Thyroid gland (tissue), 4 donors: ENCODE data around the gene CRAT. TPM values are rescaled to one million over a fixed set of nuclear protein-coding genes. Genes with fewer than 3 reads are reported as not detected.
A peak's percentile ranks its signal among the peaks of the same experiment; 100 is the strongest.

Experiments
- DNase-seq, 2 donors: peaks; one replicate each; pipeline ENCODE4 v3.0.0-alpha.2; 2019
- H3K27ac ChIP-seq, 3 donors: fragments of 200-600 bp; sonication (generic); 1 replicate in 2 of 3; 2 replicates in 1 of 3; pipeline ENCODE4 v1.5.1; 2016 to 2019; ENCODE audit warnings: mild to moderate bottlenecking in 1 of 3, moderate library complexity in 1 of 3
- H3K27me3 ChIP-seq: fragments of 200-600 bp; sonication (generic); one replicate; pipeline ENCODE4 v1.5.1; 2019
- H3K36me3 ChIP-seq, 2 donors: fragments of 200-600 bp; sonication (generic); one replicate each; pipeline ENCODE4 v1.5.1; 2016 to 2019
- H3K4me1 ChIP-seq, 2 donors: fragments of 200-600 bp; sonication (generic); one replicate each; pipeline ENCODE4 v1.5.1; 2017 to 2019
- H3K4me3 ChIP-seq, 3 donors: fragments of 200-600 bp; sonication (generic); replicated peaks in 1 of 3; 1 replicate in 2 of 3; 2 replicates in 1 of 3; pipeline ENCODE4 v1.5.1; 2016; ENCODE audit warnings: mild to moderate bottlenecking in 1 of 3
- H3K9me3 ChIP-seq: fragments of 200-600 bp; sonication (generic); one replicate; pipeline ENCODE4 v1.5.1; 2017
- CTCF ChIP-seq, 6 experiments: fragments of 200-600 bp in 3 of 6; fragments of 450-650 bp in 3 of 6; sonication (generic) in 3 of 6; IDR thresholded peaks; one replicate each; pipeline ENCODE4 v1.5.1; 2016 to 2019; ENCODE audit warnings: antibody characterized with exemption in 6 of 6, mild to moderate bottlenecking in 2 of 6, inconsistent platforms in 1 of 6, moderate library complexity in 1 of 6
- POLR2A ChIP-seq, 2 donors: fragments of 450-650 bp; IDR thresholded peaks; one replicate each; pipeline ENCODE4 v1.6.1; 2017; ENCODE audit warnings: antibody characterized with exemption in 2 of 2, mild to moderate bottlenecking in 2 of 2, moderate library complexity in 1 of 2
- WGBS, 2 donors: methylation state at CpG; one replicate each; pipeline ENCODE4 v1.1.5; 2017; 5-methylcytosine and 5-hydroxymethylcytosine counted together
- intact Hi-C: fragments of 100-400 bp; cut with DNase I; formaldehyde crosslinking; loops from one replicate; pipeline ENCODE4 v1.15.1; 2023
- total RNA-seq, 4 donors: library from RNA; depleted of rRNA; stranded (reverse); fragments of >200 nt; gene quantifications; one replicate each; pipeline ENCODE4 v1.2.3, GENCODE V29; 2016

CRAT gene
- total RNA-seq, 4 donors from 2014 or later: 44.0 to 59.0 (median 54.1) TPM

DNA sequence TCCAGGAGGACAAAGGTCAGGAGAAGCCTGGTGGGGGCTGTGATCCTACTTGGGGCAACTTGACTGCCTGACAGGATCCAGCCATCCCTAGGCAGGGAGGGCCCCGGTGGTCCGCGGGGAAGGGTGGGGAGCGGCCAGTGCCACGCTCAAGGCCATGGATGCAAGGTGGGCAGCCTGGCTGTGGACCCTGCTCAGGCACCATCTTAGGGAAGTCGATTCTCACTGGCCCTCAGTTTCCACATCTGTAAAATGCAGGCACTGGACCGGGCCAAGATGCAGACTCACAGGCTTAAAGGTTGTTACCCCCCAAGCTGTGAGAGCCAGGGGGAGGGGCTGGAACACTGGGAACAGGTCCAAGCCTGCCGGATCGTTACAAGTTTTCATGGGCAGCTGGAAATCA is 38.4 kb downstream of the CRAT start:
- H3K4me1 ChIP-seq: no peaks in the 10 kb centered on the region
- H3K9me3 ChIP-seq: no peaks in the 10 kb centered on the region
- no peak overlapping the region for H3K27ac ChIP-seq
- WGBS, 2 donors: 58 to 64% methylated on average over 9 of the region's 9 CpGs
- intact Hi-C loops: no loop called here
- TF ChIP-seq POLR2A (IDR thresholded peaks at IDR 0.05) (no peak), CTCF (IDR thresholded peaks at IDR 0.05) (no peak)
- H3K27me3 ChIP-seq: no peaks in the 10 kb centered on the region
- H3K36me3 ChIP-seq: peaks cover 13 to 19% of the 10 kb centered on the region in 2 donors
- DNase-seq: peak; percentile 23 to 37
- H3K4me3 ChIP-seq: no peak overlapping the region

DNA sequence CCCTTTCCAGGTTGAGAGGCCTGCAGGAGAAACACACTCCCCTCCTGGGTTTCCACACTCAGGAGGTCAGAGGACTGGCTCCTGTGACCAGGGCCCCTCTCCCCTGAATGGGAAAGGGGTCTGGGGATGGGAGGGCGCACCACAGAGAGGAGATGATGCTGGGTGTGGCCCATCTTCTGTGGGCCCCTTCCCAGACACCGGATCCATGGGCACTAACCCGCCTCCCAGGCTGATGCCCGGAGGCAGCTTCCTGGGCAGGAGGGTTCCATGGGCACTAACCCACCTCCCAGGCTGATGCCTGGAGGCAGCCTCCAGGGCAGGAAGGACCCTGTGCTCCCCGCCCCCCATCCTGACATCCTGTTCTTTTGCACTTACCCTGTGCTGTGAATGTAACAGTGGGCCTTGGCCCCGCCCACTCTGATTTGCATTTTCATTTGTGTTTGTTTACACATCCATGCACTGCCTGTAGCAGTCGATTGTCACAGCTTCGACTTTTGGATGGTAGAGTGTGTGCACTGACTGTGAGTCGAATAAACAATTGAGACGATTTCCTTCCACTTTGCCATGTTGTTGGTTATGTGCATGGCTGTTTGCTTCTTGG is 39.0 kb downstream of the CRAT start:
- 51 to 72% methylated on average over 6 to 9 of the region's 10 CpGs for WGBS, 2 donors
- Histone ChIP-seq H3K27ac (no peak overlapping the region), H3K4me3 (no peak overlapping the region), H3K27me3 (no peaks in the 10 kb centered on the region), H3K36me3 (peaks cover 14 to 20% of the 10 kb centered on the region in 2 donors), H3K4me1 (no peaks in the 10 kb centered on the region), H3K9me3 (no peaks in the 10 kb centered on the region)
- TF ChIP-seq CTCF (IDR thresholded peaks at IDR 0.05) (no peak), POLR2A (IDR thresholded peaks at IDR 0.05) (no peak)
- intact Hi-C loops: no loop called here
- DNase-seq: no peak

- no peak for DNase-seq
- Histone ChIP-seq H3K27ac (no peak overlapping the region), H3K9me3 (no peaks in the 10 kb centered on the region), H3K27me3 (no peaks in the 10 kb centered on the region), H3K36me3 (peaks cover 17 to 20% of the 10 kb centered on the region in 2 donors), H3K4me3 (no peak overlapping the region), H3K4me1 (no peaks in the 10 kb centered on the region)
- WGBS, 2 donors: 82 to 87% methylated on average over 13 to 15 of the region's 21 CpGs
- intact Hi-C loops: no loop called here
- TF ChIP-seq POLR2A (IDR thresholded peaks at IDR 0.05): no peak
- no peak for TF ChIP-seq CTCF (IDR thresholded peaks at IDR 0.05)
Observed at GRCh38 chr9:129070696-129071525, 39.7 kb downstream of the CRAT start.

DNA sequence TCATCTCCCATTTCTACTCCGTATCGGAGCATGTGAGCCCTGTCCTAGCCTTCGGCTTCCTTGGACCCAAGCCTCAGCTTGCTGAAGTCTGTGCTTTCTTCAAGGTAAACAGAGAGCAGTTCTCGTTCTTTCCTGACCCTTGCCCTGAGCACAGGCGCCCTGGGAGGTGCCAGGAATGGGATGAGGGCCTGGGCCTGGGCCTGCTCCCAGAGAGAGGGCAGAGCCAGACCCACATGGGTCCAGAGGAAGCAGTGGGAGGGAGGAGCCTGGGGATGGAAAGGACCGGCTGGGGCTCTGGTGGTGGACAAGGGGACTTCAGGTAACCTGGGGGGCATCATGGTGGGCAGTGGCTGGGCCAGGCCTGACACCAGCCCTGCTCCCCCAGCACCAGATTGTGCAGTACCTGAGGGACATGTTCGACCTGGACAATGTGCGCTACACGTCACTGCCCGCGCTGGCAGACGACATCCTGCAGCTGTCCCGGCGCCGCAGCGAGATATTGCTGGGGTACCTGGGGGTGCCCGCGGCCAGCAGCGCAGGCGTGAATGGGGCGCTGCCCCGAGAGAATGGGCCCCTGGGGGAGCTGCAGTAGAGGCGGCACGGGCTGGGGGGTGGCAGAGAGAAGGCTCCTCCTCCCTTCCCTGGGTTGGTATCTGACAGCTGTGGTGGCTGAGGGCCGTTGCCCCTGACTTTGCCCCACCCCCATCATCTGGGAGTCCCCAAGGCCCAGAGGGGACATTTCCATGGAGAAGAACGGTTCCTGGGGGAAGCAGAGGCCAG is 40.5 kb downstream of the CRAT start:
- no peaks in the 10 kb centered on the region for H3K9me3 ChIP-seq
- no peak overlapping the region for H3K27ac ChIP-seq
- WGBS, 2 donors: 91 to 92% methylated on average over 16 to 24 of the region's 26 CpGs
- H3K4me3 ChIP-seq: no peak overlapping the region
- H3K27me3 ChIP-seq: no peaks in the 10 kb centered on the region
- intact Hi-C loops: no loop called here
- H3K4me1 ChIP-seq: no peaks in the 10 kb centered on the region
- TF ChIP-seq CTCF (IDR thresholded peaks at IDR 0.05) (no peak), POLR2A (IDR thresholded peaks at IDR 0.05) (no peak)
- DNase-seq: no peak
- peaks cover 24% of the 10 kb centered on the region in 2 donors for H3K36me3 ChIP-seq
